ENCODE measurements around the gene SELENON. TPM values are rescaled to one million over a fixed set of nuclear protein-coding genes. Genes with fewer than 3 reads are reported as not detected.
"Not testable (repeated sequence)": the region's sequence is repeated elsewhere in the genome, so short reads cannot be mapped to it uniquely, and the experiment has no call there.

SELENON gene
- total RNA-seq, 1 donor from 2014 or later: 263 TPM

DNA sequence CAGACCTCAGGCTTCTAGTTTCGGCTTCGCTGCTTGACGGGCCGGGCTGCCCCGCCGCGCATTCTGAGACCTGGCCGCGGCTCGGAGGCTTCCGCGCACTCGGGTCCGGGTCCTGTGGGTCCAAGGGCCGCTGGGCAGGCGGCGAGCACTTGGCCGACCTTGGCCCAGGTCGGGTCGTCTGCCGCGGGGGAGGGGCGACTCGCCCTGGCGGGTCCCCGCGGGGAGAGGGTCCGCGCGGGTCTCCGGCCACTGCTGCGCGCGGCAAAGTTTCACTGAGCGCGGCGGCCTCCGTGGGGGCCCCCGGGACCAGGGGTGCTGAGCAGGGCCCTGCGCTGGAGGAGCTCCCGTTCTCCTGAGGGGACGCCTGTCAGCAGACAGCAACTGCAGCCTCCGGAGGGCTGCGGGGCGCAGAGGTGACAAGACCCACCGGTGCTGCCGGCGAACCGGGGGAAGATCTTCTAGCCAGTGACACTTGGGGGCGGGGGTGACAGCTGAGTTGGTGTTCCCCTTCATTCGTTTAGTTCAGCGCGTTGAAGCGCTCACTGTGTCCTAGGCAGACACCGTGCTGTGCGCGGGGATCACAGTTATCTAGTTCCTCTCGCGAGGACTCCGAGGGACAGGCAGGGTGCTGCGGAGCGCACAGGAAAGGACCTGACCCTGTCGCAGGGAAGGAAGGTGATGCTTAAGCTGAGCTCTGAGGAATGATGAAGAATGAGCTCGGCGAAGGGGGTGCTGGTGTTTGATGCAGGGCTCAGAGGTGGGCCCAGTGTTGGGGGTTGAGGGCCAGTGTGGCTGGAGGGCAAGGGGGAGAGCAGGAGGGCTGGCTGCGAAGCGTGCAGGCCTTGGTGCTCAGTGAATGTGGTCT, 20.5 kb downstream of the SELENON start:
- DNase-seq (ENCODE audit: extremely low read depth, low read depth, low spot score): no peak

- no peak for DNase-seq (ENCODE audit: extremely low read depth, low read depth, low spot score)
Observed at GRCh38 chr1:25821112-25821476, 21.1 kb downstream of the SELENON start.

- no peak for DNase-seq (ENCODE audit: extremely low read depth, low read depth, low spot score)
Observed at GRCh38 chr1:25821630-25822091, 21.7 kb downstream of the SELENON start.

DNA sequence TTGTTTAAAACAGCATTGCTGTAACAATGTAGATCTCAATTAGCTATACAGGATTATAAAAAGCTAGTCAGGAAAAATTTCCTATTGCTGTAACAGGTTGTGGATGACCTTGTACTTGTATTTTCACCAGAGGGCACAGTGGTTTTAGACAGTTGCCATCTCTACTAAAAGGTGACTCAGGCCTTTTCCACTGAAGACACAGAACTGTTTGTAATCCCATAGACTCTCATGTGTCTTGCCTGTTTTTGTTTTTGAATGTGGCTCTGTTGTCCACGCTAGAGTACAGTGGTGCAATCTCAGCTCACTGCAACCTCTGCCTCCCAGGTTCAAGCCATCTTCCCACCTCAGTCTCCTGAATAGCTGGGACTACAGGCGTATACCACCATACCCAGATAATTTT, 25.6 kb downstream of the SELENON start:
- no peak for DNase-seq (ENCODE audit: extremely low read depth, low read depth, low spot score)

DNA sequence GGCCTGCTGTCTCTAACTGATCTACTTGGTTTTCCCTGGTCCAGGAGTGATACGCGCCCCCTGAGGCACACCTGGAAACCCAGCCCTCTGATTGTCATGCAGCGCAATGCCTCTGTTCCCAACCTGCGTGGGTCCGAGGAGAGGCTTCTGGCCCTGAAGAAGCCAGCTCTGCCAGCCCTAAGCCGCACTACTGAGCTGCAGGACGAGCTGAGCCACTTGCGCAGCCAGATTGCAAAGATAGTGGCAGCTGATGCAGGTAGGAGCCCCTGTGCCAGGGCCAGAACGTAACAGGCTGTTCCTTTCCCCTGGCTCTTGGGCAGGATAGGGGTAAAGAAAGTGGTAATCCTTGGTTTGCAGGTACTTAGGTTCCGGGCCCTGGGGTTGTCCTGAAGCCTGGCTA, 26.6 kb downstream of the SELENON start:
- DNase-seq (ENCODE audit: extremely low read depth, low read depth, low spot score): no peak

- no peak for DNase-seq (ENCODE audit: extremely low read depth, low read depth, low spot score)
Observed at GRCh38 chr1:25828491-25828890, 28.5 kb downstream of the SELENON start.

DNA sequence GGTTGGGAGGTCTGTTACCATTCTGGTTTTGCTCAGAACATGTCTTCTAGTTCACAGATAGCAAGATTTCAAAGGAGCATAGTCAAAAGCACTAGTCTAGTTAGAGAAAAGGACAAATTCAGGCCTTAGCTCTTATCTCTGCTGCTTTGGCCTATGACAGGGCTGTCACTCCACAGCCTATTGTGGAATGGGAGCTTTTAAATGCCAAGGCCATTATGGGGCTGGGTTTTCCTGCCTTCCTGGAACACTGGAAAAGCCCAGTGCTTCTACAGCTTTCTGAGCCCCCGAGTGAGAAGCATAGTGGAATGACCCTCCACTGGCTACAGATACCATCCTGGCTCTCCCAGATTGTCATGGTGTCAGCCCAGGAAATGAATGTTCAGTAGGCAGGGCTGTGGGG, 29.1 kb downstream of the SELENON start:
- DNase-seq (ENCODE audit: extremely low read depth, low read depth, low spot score): no peak

DNA sequence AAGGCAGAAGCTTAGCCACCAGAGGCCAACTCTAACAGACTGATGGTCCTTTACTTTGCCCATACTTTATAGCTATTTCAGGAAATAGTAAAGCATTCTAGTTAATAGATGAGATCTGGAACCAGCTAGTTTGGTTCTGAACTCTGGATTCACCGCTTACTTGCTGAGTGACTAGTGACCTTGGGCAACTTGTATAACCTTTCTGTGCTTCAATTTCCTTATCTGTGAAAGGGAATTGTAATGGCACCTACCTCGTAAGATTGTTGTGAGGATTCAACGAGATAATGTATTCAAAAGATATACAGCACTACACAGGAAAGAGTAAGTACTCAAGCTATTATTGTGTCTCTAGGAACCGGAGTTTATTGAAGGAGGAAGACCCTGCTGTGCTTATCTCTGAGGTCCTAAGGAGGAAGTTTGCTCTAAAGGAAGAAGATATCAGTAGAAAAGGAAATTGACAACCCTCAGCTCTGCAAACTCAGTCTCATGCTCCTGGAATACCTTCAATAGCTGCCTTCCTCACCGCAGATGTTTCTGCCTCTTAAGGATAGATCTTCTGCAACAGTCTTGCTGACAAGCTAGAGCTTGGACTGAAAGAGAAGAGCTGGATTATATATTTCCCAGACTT, 31.7 kb downstream of the SELENON start:
- no peak for DNase-seq (ENCODE audit: extremely low read depth, low read depth, low spot score)

- no peak for DNase-seq (ENCODE audit: extremely low read depth, low read depth, low spot score)
Observed at GRCh38 chr1:25832336-25833037, 32.5 kb downstream of the SELENON start.

- no peak for DNase-seq (ENCODE audit: extremely low read depth, low read depth, low spot score)
Observed at GRCh38 chr1:25833158-25833557, 33.2 kb downstream of the SELENON start.

- DNase-seq (ENCODE audit: extremely low read depth, low read depth, low spot score): no peak
Observed at GRCh38 chr1:25834894-25835293, 34.9 kb downstream of the SELENON start.

DNA sequence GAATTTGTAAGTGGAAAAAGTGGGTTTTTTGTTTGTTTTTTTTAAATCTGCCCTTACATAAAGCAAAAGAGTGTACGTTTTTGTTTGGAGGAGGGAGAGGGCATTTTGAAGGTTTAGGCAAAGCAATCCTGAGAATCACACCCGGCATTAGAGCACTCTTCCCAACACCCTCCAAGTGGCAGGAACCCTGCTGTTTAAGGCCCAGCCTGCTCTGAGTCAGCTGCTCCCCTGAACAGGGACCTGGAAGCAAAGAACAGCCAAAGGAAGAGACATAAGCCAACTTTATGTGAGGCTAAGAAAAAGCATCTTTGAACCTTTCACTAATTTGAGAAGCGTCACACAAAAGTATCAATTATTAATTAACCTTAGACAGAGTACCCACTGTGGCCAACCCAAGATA, 36.7 kb downstream of the SELENON start:
- DNase-seq (ENCODE audit: extremely low read depth, low read depth, low spot score): no peak

DNA sequence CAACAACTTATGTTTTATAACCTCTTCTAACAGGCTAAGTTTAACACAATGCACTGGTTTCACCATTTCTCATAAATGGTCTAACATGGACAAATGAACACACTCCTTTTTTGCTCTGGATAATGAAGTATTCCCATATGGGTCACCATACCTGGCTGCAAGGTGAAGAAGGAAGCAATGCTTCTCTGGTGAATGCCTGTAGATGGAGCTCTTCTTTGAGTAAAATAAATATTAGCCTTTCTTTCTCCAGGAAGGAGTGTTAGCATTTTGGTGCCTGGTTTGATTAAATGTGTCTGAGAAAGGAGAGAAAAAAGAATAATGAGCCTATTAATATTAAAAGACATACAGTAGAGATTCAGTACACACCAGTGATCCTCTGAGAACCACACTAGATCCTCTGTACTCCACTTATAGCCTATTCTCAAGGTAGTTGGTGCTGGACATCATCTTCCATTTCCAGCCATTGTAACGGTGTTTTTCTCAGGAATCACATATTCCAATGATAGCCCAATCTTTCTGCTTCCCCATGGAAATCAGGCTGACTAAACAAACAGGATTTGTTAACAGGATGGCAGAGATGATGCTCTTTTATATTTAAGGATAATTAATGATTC, 37.4 kb downstream of the SELENON start:
- DNase-seq (ENCODE audit: extremely low read depth, low read depth, low spot score): no peak

GRCh38 chr1:25839808-25840207, 39.8 kb downstream of the SELENON start:
- DNase-seq (ENCODE audit: extremely low read depth, low read depth, low spot score): not testable (repeated sequence)

DNA sequence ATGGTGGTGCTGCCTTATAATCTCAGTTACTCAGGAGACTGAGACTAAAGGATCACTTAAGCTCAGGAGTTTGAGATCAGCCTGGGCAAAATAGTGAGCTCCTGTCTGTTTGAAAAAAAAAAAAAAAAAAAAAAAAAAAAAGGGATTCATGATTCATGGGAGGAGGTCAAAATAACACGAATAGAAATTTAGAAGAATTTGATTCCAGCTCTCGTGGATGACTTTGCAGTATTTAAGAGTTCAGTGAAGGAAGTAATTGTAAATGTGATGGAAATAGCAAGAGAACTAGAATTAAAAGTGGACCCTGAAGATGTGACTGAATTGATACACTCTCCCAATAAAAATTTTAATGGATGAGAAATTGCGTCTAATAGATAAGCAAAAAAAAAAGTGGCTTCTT, 43.5 kb downstream of the SELENON start:
- no peak for DNase-seq (ENCODE audit: extremely low read depth, low read depth, low spot score)

- no peak for DNase-seq (ENCODE audit: extremely low read depth, low read depth, low spot score)
Observed at GRCh38 chr1:25844536-25845337, 44.7 kb downstream of the SELENON start.

- DNase-seq (ENCODE audit: extremely low read depth, low read depth, low spot score): no peak
Observed at GRCh38 chr1:25845664-25846063, 45.7 kb downstream of the SELENON start.

DNA sequence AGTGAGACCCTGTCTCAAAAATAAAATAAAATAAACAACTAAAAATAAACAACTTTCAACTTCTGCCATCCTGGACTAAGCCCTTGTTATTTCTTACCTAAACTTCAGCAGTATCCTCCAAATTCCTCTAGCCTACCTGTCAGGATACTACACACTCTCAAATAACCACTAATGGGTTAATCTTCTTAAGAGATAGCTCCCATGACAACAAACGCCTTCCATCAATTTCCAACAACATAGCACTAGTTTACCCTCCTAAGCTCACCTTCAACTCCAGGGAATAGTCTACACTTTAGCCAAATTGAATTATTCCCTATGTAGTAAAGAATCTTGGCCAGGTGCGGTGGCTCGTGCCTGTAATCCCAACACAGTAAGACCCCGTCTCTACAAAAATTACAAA, 47.9 kb downstream of the SELENON start:
- DNase-seq (ENCODE audit: extremely low read depth, low read depth, low spot score): no peak

GRCh38 chr1:25848531-25848930, 48.5 kb downstream of the SELENON start:
- DNase-seq (ENCODE audit: extremely low read depth, low read depth, low spot score): no peak

DNA sequence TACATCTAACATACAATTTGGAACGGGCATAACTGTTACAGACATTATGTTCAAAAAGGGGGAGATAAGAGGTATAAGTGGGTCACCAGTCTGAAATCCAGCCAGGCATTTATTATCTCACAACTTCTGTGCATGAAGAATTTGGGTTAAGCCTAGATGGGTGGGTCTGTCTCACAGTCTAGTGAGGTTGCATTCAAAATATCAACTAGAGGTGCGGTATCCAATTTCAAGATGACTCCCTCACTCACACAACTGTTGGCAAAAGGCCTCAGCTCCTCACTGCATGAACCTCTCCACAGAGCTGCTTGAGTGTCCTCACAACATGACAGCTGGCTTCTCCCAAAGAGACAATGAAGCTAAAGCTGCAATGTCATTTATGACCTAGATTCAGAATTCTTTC, 54.6 kb downstream of the SELENON start:
- no peak for DNase-seq (ENCODE audit: extremely low read depth, low read depth, low spot score)

Measured in glomerular endothelial cell (primary cell).